ENCODE measurements around the gene CPT2.

CPT2 gene

GRCh38 chr1:53262000-53262399 is 65.4 kb downstream of the CPT2 start:
- no peak for DNase-seq (ENCODE audit: low read depth in 2 of 2)

Data from stimulated activated CD8-positive, alpha-beta memory T cell treated with anti-CD3 and anti-CD28 coated beads, Interleukin-2, amount 100 ng/mL, for 1 hour (primary cell).